GM12878 (cell line): ENCODE results near the gene SAFB. TPM values are rescaled to one million over a fixed set of nuclear protein-coding genes. Genes with fewer than 3 reads are reported as not detected.

ENCODE experiments used
- ATAC-seq: fragments of 200-7000 bp; cut with Tn5 transposase; 3 replicates; pipeline ENCODE4 v1.9.1; 2020; ENCODE audit warnings: mild to moderate bottlenecking, moderate library complexity
- BruUV-seq: library from RNA; stranded (reverse); fragments of 400-500 nt; replicated peaks from 2 replicates; lab custom pipeline; 2021; lab: Mats Ljungman, UMichigan
- CTCF ChIA-PET: fragments of 300-600 bp; sonication (Branson Sonifier 250); formaldehyde crosslinking; extraction: SDS; loops from one replicate; lab custom pipeline; 2021; ENCODE audit warnings: inconsistent platforms; lab: Yijun Ruan, JAX
- POLR2A ChIA-PET: fragments of 350-600 bp; formaldehyde crosslinking; extraction: SDS; loops from one replicate; lab custom pipeline; 2021; ENCODE audit warnings: inconsistent platforms; lab: Charles Lee
- RAD21 ChIA-PET: fragments of 300-600 bp; sonication (Branson Sonifier 250); formaldehyde crosslinking; loops from one replicate; lab custom pipeline; 2023; ENCODE audit warnings: antibody characterized with exemption; ENCODE audit not compliant: unreplicated experiment; lab: Charles Lee
- SMC1A ChIA-PET: fragments of 300-600 bp; sonication (Branson Sonifier 250); formaldehyde crosslinking; loops from one replicate; lab custom pipeline; 2023; ENCODE audit not compliant: unreplicated experiment, uncharacterized antibody; lab: Charles Lee
- DNase-seq: peaks from one replicate; pipeline ENCODE4 v3.0.0-alpha.2; 2011; ENCODE audit warnings: low read depth, low spot score
- FAIRE-seq: peaks from 3 replicates; lab custom pipeline; 2011; peaks lifted over from hg19 to GRCh38; lab: Jason Lieb, UNC
- H2AFZ ChIP-seq: 2 replicates; pipeline ENCODE4 v1.6.0; 2011; ENCODE audit warnings: low read depth, low read length, control low read depth; ENCODE audit not compliant: control insufficient read depth
- H3K27ac ChIP-seq: 2 replicates; pipeline ENCODE4 v1.5.1; 2011; ENCODE audit warnings: control low read depth; ENCODE audit not compliant: control insufficient read depth, insufficient read depth
- H3K27me3 ChIP-seq, 2 experiments: replicated peaks in 1 of 2; 2 replicates each; pipeline versions ENCODE4 v1.6.0 to v1.6.1; 2011; ENCODE audit warnings: low read length in 1 of 2; ENCODE audit not compliant: control insufficient read depth in 2 of 2, insufficient read depth in 2 of 2
- H3K36me3 ChIP-seq, 2 experiments: 2 replicates each; pipeline ENCODE4 v1.5.1; 2011; ENCODE audit warnings: low read length in 1 of 2; ENCODE audit not compliant: control insufficient read depth in 2 of 2, insufficient read depth in 2 of 2
- H3K4me1 ChIP-seq: 2 replicates; pipeline ENCODE4 v1.6.1; 2011; ENCODE audit warnings: mild to moderate bottlenecking, low read length, moderate library complexity, mixed read lengths; ENCODE audit not compliant: control insufficient read depth, insufficient read depth
- H3K4me2 ChIP-seq: 2 replicates; pipeline ENCODE4 v1.6.0; 2011; ENCODE audit warnings: control low read depth; ENCODE audit not compliant: control insufficient read depth, insufficient read depth
- H3K4me3 ChIP-seq: fragments of 200-600 bp; sonication (generic); 2 replicates; pipeline ENCODE4 v1.5.1; 2016
- H3K79me2 ChIP-seq: 2 replicates; pipeline ENCODE4 v1.6.0; 2011; ENCODE audit warnings: low read length; ENCODE audit not compliant: control insufficient read depth, insufficient read depth
- H3K9ac ChIP-seq: 2 replicates; pipeline ENCODE4 v1.8.0; 2011; ENCODE audit warnings: low read length, control low read depth, mixed read lengths; ENCODE audit not compliant: control insufficient read depth, insufficient read depth
- H3K9me3 ChIP-seq: replicated peaks from 3 replicates; pipeline ENCODE4 v1.5.1; 2011; ENCODE audit warnings: mild to moderate bottlenecking, low read length; ENCODE audit not compliant: control insufficient read depth, insufficient read depth
- H4K20me1 ChIP-seq: 2 replicates; pipeline ENCODE4 v1.6.0; 2011; ENCODE audit not compliant: control insufficient read depth, insufficient read depth
- E2F4 ChIP-seq: IDR thresholded peaks from 2 replicates; pipeline ENCODE4 v1.6.1; 2012; ENCODE audit warnings: low read depth, low read length, improper control_type of control experiment
- IRF4 ChIP-seq: IDR thresholded peaks from 2 replicates; pipeline ENCODE4 v1.6.1; 2011; ENCODE audit warnings: low read depth, low read length
- PBX3 ChIP-seq: IDR thresholded peaks from 2 replicates; pipeline ENCODE4 v1.6.1; 2011; ENCODE audit warnings: mild to moderate bottlenecking, low read depth, low read length, moderate library complexity; ENCODE audit not compliant: insufficient replicate concordance
- SP1 ChIP-seq: IDR thresholded peaks from one replicate; pipeline ENCODE4 v1.6.1; 2011; ENCODE audit warnings: low read depth, low read length
- ZNF592 ChIP-seq: fragments of 450-650 bp; IDR thresholded peaks from 2 replicates; pipeline ENCODE4 v1.6.1; 2017; ENCODE audit warnings: mild to moderate bottlenecking, moderate library complexity
- WGBS: methylation state at CpG from one replicate; pipeline ENCODE4 v1.1.6; 2016; ENCODE audit warnings: low lambda C conversion rate; ENCODE audit not compliant: insufficient replicate concordance, insufficient coverage; ENCODE audit errors: missing lambda C conversion rate; 5-methylcytosine and 5-hydroxymethylcytosine counted together
- in situ Hi-C: fragments of 300-500 bp; cut with MboI; formaldehyde crosslinking; loops from 9 replicates; pipeline ENCODE4 v1.14.3; 2018; ENCODE audit warnings: mixed read lengths
- intact Hi-C: fragments of 100-400 bp; cut with micrococcal nuclease; formaldehyde crosslinking; loops from one replicate; pipeline ENCODE4 v1.14.2; 2022; ENCODE audit not compliant: unreplicated experiment
- polyA plus RNA-seq, 11 experiments: library from polyadenylated mRNA; depleted of rRNA in 4 of 11; unstranded in 6 of 11; stranded (reverse) in 5 of 11; fragments of >200 nt; fragmentation: Nextera tagmentation in 4 of 11; fragmentation: Illumina TruSeq in 1 of 11; extraction: Ambion mirVana in 4 of 11; extraction: Trizol in 1 of 11; gene quantifications; 1 replicate in 1 of 11; 2 replicates in 10 of 11; pipeline versions ENCODE4 v1.2.1 to v1.2.3, GENCODE V29; 2011 to 2016; ENCODE audit warnings: inconsistent platforms in 2 of 11, missing spikeins in 2 of 11, low read depth in 1 of 11
- total RNA-seq, 4 experiments: library from RNA; depleted of rRNA in 3 of 4; stranded (reverse); fragments of >200 nt in 3 of 4; fragmentation: Illumina TruSeq in 1 of 4; extraction: Trizol in 1 of 4; gene quantifications; 2 replicates each; pipeline versions ENCODE4 v1.2.1 to v1.2.3, GENCODE V29; 2013 to 2021

Gene SAFB
- total and polyA plus RNA-seq, 10 of the 15 experiments (the other 5 are each of a cell fraction or from before 2014, with no cell fraction given) = 1.6 to 131 (median 61.2) TPM

- H3K27ac ChIP-seq = no peak overlapping the region
- DNase-seq = no peak
- peaks cover 4% of the 10 kb centered on the region for H4K20me1 ChIP-seq
- intact Hi-C loops = no loop called here
- H3K4me2 ChIP-seq = no peak overlapping the region
- no peak overlapping the region for H3K9ac ChIP-seq
- ChIA-PET SMC1A (interaction anchor here (1.1 kb wide), 1 partner anchor 12 kb away, joined by 3 read pairs; the partner anchor contains the start of genes SAFB and SAFB2), POLR2A (interaction anchor here (0.9 kb wide), 1 partner anchor 789 kb away, joined by 3 read pairs; the partner anchor contains the start of gene KHSRP), RAD21 (no interaction called here), CTCF (interaction anchor here (1.2 to 1.5 kb wide), 2 partner anchors 52 to 54 kb away, joined by 3 read pairs; no protein-coding TSS in a partner anchor)
- no peak overlapping the region for H2AFZ ChIP-seq
- 54% methylated on average over 6 of the region's 6 CpGs for WGBS
- H3K9me3 ChIP-seq = no peaks in the 10 kb centered on the region; the same call in 2 of the 3 replicates
- no peaks in the 10 kb centered on the region for H3K27me3 ChIP-seq
- in situ Hi-C loops = no loop called here
- peaks cover 69% of the 10 kb centered on the region for H3K79me2 ChIP-seq
- H3K36me3 ChIP-seq = peaks cover 6 to 10% of the 10 kb centered on the region in 2 experiments
- ATAC-seq = no peak
- no TSS peak for BruUV-seq
- H3K4me3 ChIP-seq = no peak overlapping the region
- FAIRE-seq = no peak
- TF ChIP-seq SP1 (no peak), E2F4 (no peak), IRF4 (no peak), ZNF592 (no peak), PBX3 (no peak)
- TF ChIP-seq, all 136 proteins: peak for 0
- no peaks in the 10 kb centered on the region for H3K4me1 ChIP-seq
These were observed 12.5 kb downstream of the SAFB start for GRCh38 chr19:5635427-5635826.
